ENCODE results near the gene ARHGEF28. TPM values are rescaled to one million over a fixed set of nuclear protein-coding genes. Genes with fewer than 3 reads are reported as not detected.
A peak's percentile ranks its signal among the peaks of the same experiment; 100 is the strongest.

ARHGEF28 gene
- total RNA-seq, 1 experiment from 2014 or later = 6.1 TPM

- H3K27ac ChIP-seq (ENCODE audit: low read depth, low read length) = no peak overlapping the region
- no peaks in the 10 kb centered on the region for H3K9me2 ChIP-seq (ENCODE audit: insufficient read depth)
- H2AFZ ChIP-seq (ENCODE audit: low read depth, low read length, poor library complexity, severe bottlenecking) = no peak overlapping the region
- POLR2A ChIA-PET = no interaction called here
- H3K36me3 ChIP-seq (ENCODE audit: control insufficient read depth in 1 of 2, insufficient read depth in 2 of 2, low read length in 2 of 2) = no peaks in the 10 kb centered on the region
- BruUV-seq (replicated peaks) = no TSS peak
- CTCF ChIA-PET = no interaction called here
- H3K4me3 ChIP-seq (replicated peaks in 1 of 2; ENCODE audit: low read depth in 1 of 2, low read length in 2 of 2) = peak overlapping the region in 1 of 2 experiments; percentile 28; a peak in 2 of 4 replicates
- no peaks in the 10 kb centered on the region for H3K27me3 ChIP-seq (ENCODE audit: insufficient read depth, low read length)
- no peak for DNase-seq (ENCODE audit: low read depth, low spot score)
- H4K20me1 ChIP-seq (ENCODE audit: insufficient read depth) = no peaks in the 10 kb centered on the region
- peak overlapping the region; percentile 79 for H3K4me2 ChIP-seq (ENCODE audit: low read length)
- RAD21 ChIA-PET (ENCODE audit: low non-redundant PET in 1 of 2, low total read pairs in 2 of 2, uncharacterized antibody in 2 of 2, unreplicated experiment in 2 of 2) = no interaction called here
- peak; percentile 65; the same call in 1 of the 2 replicates for TF ChIP-seq FOSL1 (IDR thresholded peaks at IDR 0.05; ENCODE audit: low read depth)
- no peak for TF ChIP-seq EZH2 (IDR thresholded peaks at IDR 0.05)
- TF ChIP-seq JUND (IDR thresholded peaks at IDR 0.05) = peak; percentile 58
- TF ChIP-seq SP1 (IDR thresholded peaks at IDR 0.05; ENCODE audit: low read depth) = peak; percentile 34; the same call in 1 of the 2 replicates
- peak overlapping the region; percentile 21 for H3K9ac ChIP-seq (ENCODE audit: low read length)
- no peaks in the 10 kb centered on the region for H3K9me3 ChIP-seq (ENCODE audit: control insufficient read depth in 1 of 2, insufficient read depth in 1 of 2, low read depth in 1 of 2, low read length in 2 of 2)
- no peaks in the 10 kb centered on the region for H3K79me2 ChIP-seq (ENCODE audit: insufficient read depth, low read length)
- intact Hi-C loops (cut with micrococcal nuclease) = no loop called here
- peaks cover 6 to 12% of the 10 kb centered on the region in 2 experiments; a peak in 3 of 4 replicates for H3K4me1 ChIP-seq (ENCODE audit: control insufficient read depth in 1 of 2, insufficient read depth in 2 of 2, low read length in 2 of 2)
- ATAC-seq = peak; percentile 75
Measured at GRCh38 chr5:73638344-73639095, 12.5 kb downstream of the ARHGEF28 start.

- H3K79me2 ChIP-seq (ENCODE audit: insufficient read depth, low read length) = no peaks in the 10 kb centered on the region
- H2AFZ ChIP-seq (ENCODE audit: low read depth, low read length, poor library complexity, severe bottlenecking) = no peak overlapping the region
- no peak overlapping the region for H3K4me3 ChIP-seq (replicated peaks in 1 of 2; ENCODE audit: low read depth in 1 of 2, low read length in 2 of 2)
- no peaks in the 10 kb centered on the region for H3K27me3 ChIP-seq (ENCODE audit: insufficient read depth, low read length)
- H3K9ac ChIP-seq (ENCODE audit: low read length) = no peak overlapping the region
- no peaks in the 10 kb centered on the region for H3K9me3 ChIP-seq (ENCODE audit: control insufficient read depth in 1 of 2, insufficient read depth in 1 of 2, low read depth in 1 of 2, low read length in 2 of 2)
- no peaks in the 10 kb centered on the region for H3K9me2 ChIP-seq (ENCODE audit: insufficient read depth)
- ATAC-seq (no peak), DNase-seq (ENCODE audit: low read depth, low spot score) (no peak)
- peaks cover 6 to 12% of the 10 kb centered on the region in 2 experiments; a peak in 3 of 4 replicates for H3K4me1 ChIP-seq (ENCODE audit: control insufficient read depth in 1 of 2, insufficient read depth in 2 of 2, low read length in 2 of 2)
- H3K27ac ChIP-seq (ENCODE audit: low read depth, low read length) = no peak overlapping the region
- H3K4me2 ChIP-seq (ENCODE audit: low read length) = no peak overlapping the region
- POLR2A ChIA-PET = no interaction called here
- H3K36me3 ChIP-seq (ENCODE audit: control insufficient read depth in 1 of 2, insufficient read depth in 2 of 2, low read length in 2 of 2) = no peaks in the 10 kb centered on the region
- intact Hi-C loops (cut with micrococcal nuclease) = no loop called here
- BruUV-seq (replicated peaks) = no TSS peak
- CTCF ChIA-PET = interaction anchor here (0.8 kb wide), 1 partner anchor 52 kb away, joined by 3 read pairs; no protein-coding TSS in a partner anchor
- H4K20me1 ChIP-seq (ENCODE audit: insufficient read depth) = no peaks in the 10 kb centered on the region
- RAD21 ChIA-PET (ENCODE audit: low non-redundant PET in 1 of 2, low total read pairs in 2 of 2, uncharacterized antibody in 2 of 2, unreplicated experiment in 2 of 2) = no interaction called here
- no peak for TF ChIP-seq SIN3A (IDR thresholded peaks at IDR 0.05; ENCODE audit: low read depth)
- TF ChIP-seq EZH2 (IDR thresholded peaks at IDR 0.05) = no peak
- no peak for TF ChIP-seq RAD21 (IDR thresholded peaks at IDR 0.05; ENCODE audit: low read depth)
- TF ChIP-seq YY1 (IDR thresholded peaks at IDR 0.05; ENCODE audit: extremely low read depth, insufficient replicate concordance, low read depth, low read length) = no peak
- no peak for TF ChIP-seq REST (IDR thresholded peaks at IDR 0.05; ENCODE audit: low read depth)
- TF ChIP-seq ATF3 (IDR thresholded peaks at IDR 0.05) = no peak
- TF ChIP-seq POLR2AphosphoS5 (IDR thresholded peaks at IDR 0.05; ENCODE audit: low read depth, low read length) = no peak
- TF ChIP-seq ZBTB33 (IDR thresholded peaks at IDR 0.05; ENCODE audit: extremely low read depth, insufficient replicate concordance, low read length) = no peak
- TF ChIP-seq SRF (IDR thresholded peaks at IDR 0.05; ENCODE audit: low read depth) = no peak
- no peak for TF ChIP-seq ZNF274 (IDR thresholded peaks at IDR 0.05; ENCODE audit: low read depth, low read length)
- no peak for TF ChIP-seq SP1 (IDR thresholded peaks at IDR 0.05; ENCODE audit: low read depth)
Measured at GRCh38 chr5:73640861-73641320, 14.9 kb downstream of the ARHGEF28 start.
